NCI-H2196 treated with DMSO at 0.1 percent for 48 hours (cell line): ENCODE data around the gene IMMT.

Source experiments
- DNase-seq: peaks from one replicate; lab custom pipeline; 2025; ENCODE audit not compliant: unreplicated experiment; lab: John Stamatoyannopoulos, UW

Gene IMMT

GRCh38 chr2:86094229-86094628, 101.0 kb downstream of the IMMT start:
- no peak for DNase-seq
